Measurements from ENCODE around the gene DCLRE1C. TPM values are rescaled to one million over a fixed set of nuclear protein-coding genes. Genes with fewer than 3 reads are reported as not detected.
"Not testable (repeated sequence)": the region's sequence is repeated elsewhere in the genome, so short reads cannot be mapped to it uniquely, and the experiment has no call there.

The DCLRE1C gene
- total and polyA plus RNA-seq, 7 donors, result 2.1 to 4.6 (median 2.8) TPM

DNA sequence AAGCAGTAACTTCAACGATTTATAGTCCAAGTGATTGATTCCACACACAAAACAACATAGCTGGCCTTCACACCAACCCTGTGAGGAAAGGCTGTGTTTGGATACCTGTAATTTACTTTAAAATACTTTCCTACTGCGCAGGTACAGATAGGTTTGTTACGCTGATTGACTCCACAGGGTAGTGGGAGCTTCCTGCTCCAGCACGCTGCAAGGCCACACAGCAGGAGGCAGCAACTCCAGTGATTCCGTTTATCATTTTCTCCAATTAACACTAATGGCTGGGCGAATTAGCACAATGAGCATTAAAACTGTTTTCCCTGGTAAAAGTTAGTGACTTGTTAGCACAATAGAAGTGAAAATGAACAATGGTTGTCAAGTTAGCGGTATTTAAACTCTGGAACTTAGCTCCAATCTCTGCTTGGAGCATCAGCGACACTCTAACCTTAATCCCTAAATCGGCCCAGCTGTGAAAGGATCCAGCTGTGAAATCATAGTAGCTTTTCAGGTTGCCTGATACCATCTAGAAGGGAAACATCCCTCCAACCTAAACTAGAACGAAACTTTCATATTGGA, 959 bp downstream of the DCLRE1C start:
- no peak for ATAC-seq
- peak overlapping the region; percentile 85 for H3K4me3 ChIP-seq
- H3K27ac ChIP-seq, result peak overlapping the region; percentile 89
- H3K9me3 ChIP-seq, result no peaks in the 10 kb centered on the region
- 26 to 30% (median 29%) methylated on average over 10 of the region's 10 CpGs for WGBS, 3 donors
- DNase-seq, result no peak
- intact Hi-C loops (cut with DNase I), result loop anchor here (5.0 kb wide), 2 partner anchors 71 to 76 kb away; partner anchors contain the start of gene SUV39H2 (in 1 of the 2)
- H3K27me3 ChIP-seq (ENCODE audit: insufficient read depth in 3 of 3, low read length in 2 of 3), result no peaks in the 10 kb centered on the region
- peaks cover 0 to 10% of the 10 kb centered on the region in 2 donors for H3K36me3 ChIP-seq (ENCODE audit: insufficient read depth in 1 of 2, low read depth in 1 of 2)
- TF ChIP-seq, protein P1, sequence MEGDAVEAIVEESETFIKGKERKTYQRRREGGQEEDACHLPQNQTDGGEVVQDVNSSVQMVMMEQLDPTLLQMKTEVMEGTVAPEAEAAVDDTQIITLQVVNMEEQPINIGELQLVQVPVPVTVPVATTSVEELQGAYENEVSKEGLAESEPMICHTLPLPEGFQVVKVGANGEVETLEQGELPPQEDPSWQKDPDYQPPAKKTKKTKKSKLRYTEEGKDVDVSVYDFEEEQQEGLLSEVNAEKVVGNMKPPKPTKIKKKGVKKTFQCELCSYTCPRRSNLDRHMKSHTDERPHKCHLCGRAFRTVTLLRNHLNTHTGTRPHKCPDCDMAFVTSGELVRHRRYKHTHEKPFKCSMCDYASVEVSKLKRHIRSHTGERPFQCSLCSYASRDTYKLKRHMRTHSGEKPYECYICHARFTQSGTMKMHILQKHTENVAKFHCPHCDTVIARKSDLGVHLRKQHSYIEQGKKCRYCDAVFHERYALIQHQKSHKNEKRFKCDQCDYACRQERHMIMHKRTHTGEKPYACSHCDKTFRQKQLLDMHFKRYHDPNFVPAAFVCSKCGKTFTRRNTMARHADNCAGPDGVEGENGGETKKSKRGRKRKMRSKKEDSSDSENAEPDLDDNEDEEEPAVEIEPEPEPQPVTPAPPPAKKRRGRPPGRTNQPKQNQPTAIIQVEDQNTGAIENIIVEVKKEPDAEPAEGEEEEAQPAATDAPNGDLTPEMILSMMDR (IDR thresholded peaks at IDR 0.05), result no peak
- H3K4me1 ChIP-seq, result peaks cover 8% of the 10 kb centered on the region

DNA sequence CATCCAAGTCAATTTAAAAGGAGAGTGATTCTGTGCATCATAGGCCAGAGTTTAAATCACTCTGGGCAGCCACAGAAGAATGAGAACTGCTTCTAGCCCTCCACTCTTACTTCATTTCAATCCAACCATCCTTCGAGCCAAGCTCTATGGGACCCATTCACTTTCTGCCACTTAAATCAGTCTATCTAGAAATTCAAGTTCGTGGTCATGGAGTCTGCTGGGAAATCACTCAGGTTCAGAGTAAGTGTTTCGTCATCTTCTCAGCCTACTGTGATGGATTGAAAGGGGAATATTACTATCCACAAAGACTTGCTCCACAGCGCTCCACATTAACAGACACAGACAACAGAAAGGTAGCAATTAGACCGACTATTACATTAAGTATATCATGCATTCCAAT, 4.6 kb downstream of the DCLRE1C start:
- TF ChIP-seq, protein P1 (IDR thresholded peaks at IDR 0.05), result no peak
- peaks cover 8% of the 10 kb centered on the region for H3K4me1 ChIP-seq
- peaks cover 0 to 42% of the 10 kb centered on the region in 2 donors for H3K36me3 ChIP-seq (ENCODE audit: insufficient read depth in 1 of 2, low read depth in 1 of 2)
- no peak overlapping the region for H3K27ac ChIP-seq
- DNase-seq (no peak), ATAC-seq (no peak)
- intact Hi-C loops (cut with DNase I), result no loop called here
- H3K27me3 ChIP-seq (ENCODE audit: insufficient read depth in 3 of 3, low read length in 2 of 3), result no peaks in the 10 kb centered on the region
- H3K4me3 ChIP-seq, result no peak overlapping the region
- 90 to 93% (median 93%) methylated on average over 5 of the region's 5 CpGs for WGBS, 3 donors
- no peaks in the 10 kb centered on the region for H3K9me3 ChIP-seq

DNA sequence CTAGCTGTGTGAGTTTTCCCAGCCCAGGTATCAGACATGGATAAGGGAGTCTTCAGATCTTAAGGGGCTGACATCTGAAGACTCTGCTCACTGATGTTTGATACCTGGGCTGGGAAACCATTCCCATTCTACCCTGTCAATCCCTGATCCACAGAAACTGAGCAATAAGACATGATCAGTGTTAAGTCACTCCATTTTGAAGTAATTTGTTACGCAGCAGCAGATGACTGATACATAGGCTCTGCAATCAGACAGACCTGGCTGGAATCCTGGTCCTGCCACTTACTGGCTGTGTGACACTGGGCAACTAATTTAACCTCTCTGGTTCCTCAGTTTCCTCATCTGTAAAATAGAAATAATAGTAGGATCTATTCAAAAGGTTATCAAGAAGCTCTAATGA, 6.6 kb downstream of the DCLRE1C start:
- Histone ChIP-seq H3K9me3 (no peaks in the 10 kb centered on the region), H3K4me3 (no peak overlapping the region), H3K36me3 (ENCODE audit: insufficient read depth in 1 of 2, low read depth in 1 of 2) (peaks cover 0 to 59% of the 10 kb centered on the region in 2 donors), H3K27ac (no peak overlapping the region), H3K4me1 (no peaks in the 10 kb centered on the region), H3K27me3 (ENCODE audit: insufficient read depth in 3 of 3, low read length in 2 of 3) (no peaks in the 10 kb centered on the region)
- intact Hi-C loops (cut with DNase I), result no loop called here
- ATAC-seq, result no peak
- TF ChIP-seq, protein P1 (IDR thresholded peaks at IDR 0.05), result no peak
- no peak for DNase-seq
- WGBS, 3 donors, result 96 to 100% (median 98%) methylated on average over 1 of the region's 1 CpG

DNA sequence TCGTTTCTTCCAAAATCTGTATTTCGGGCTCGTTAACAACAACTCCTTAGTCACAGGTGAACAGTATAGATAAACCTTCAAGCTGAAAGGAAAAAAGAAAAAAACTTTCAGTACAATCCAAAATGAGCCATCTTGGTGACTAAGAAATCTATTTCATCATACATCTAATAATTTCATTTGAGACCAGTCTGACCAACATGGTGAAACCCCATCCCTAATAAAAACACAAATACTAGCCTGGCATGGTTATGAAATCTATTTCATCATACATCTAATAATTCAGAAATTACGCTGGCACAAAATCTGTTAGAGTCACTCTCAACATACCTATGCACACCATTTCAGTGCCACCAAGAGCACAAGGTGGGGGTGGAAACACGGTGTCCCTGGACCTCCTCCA, 8.8 kb downstream of the DCLRE1C start:
- intact Hi-C loops (cut with DNase I), result no loop called here
- Histone ChIP-seq H3K36me3 (ENCODE audit: insufficient read depth in 1 of 2, low read depth in 1 of 2) (peaks cover 0 to 71% of the 10 kb centered on the region in 2 donors), H3K9me3 (no peaks in the 10 kb centered on the region), H3K27me3 (ENCODE audit: insufficient read depth in 3 of 3, low read length in 2 of 3) (no peaks in the 10 kb centered on the region), H3K4me3 (no peak overlapping the region), H3K27ac (no peak overlapping the region), H3K4me1 (no peaks in the 10 kb centered on the region)
- no peak for ATAC-seq
- 92 to 96% (median 92%) methylated on average over 5 of the region's 5 CpGs for WGBS, 3 donors
- DNase-seq, result no peak
- TF ChIP-seq, protein P1 (IDR thresholded peaks at IDR 0.05), result no peak

DNA sequence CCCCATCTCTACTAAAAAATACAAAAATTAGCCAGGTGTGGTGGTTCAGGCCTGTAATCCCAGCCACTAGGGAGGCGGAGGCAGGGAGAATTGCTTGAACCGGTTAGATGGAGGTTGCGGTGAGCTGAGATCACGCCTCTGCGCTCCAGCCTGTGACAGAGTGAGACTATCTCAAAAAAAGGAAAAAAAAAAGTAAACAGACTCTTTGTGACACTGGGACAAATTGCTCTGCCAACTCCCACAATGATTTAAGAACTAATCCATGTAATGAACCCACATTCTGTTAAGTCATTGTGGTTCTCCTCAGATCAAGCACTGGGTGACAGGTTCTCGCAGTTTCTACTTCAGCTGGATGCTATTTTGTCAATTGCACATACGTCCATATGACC, 11.0 kb downstream of the DCLRE1C start:
- H3K9me3 ChIP-seq; intact Hi-C loops (cut with DNase I); DNase-seq; H3K27me3 ChIP-seq (ENCODE audit: insufficient read depth in 3 of 3, low read length in 2 of 3); H3K4me1 ChIP-seq; H3K27ac ChIP-seq; ATAC-seq; H3K4me3 ChIP-seq: not testable (repeated sequence)
- H3K36me3 ChIP-seq (ENCODE audit: insufficient read depth in 1 of 2, low read depth in 1 of 2), result peaks cover 0 to 68% of the 10 kb centered on the region in 2 donors
- WGBS, 3 donors, result 97% methylated on average over 7 of the region's 7 CpGs

DNA sequence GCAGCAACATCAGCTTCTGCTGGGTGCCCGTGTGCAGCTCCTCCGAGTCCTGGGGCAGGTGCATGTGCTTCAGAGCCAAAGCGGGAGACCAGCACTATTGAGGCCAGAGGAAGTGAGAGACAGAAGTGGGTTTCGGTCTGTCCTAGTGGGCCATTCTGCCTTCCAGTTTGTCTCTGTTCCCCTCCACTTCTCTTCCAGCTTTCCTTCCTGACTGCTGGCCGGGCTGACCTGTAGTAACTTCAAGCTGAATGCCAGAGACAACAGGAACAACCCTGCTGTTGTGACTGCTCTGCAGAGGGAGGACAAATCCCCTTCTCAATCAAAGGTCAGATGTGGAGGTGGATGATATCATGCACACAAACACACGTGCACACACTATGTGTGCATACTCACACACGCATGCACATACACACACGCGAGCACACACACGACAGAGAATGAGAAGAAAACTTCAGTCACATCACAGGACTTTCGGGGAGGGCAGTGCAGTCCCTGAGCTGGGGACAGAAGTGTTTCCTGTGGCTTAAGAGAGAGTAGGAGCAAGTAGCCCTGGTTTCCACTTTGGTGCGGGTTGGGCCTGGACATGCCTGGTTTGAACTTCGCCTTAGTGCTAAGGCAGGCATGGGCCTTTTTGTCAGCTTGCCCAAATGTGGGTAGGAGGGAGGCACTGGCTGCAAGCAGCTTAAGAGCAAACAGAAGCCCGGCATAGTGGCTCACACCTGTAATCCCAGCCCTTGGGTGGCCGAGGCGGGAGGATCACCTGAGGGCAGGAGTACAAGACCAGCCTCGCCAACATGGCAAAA, 11.5 kb downstream of the DCLRE1C start:
- intact Hi-C loops (cut with DNase I); H3K27ac ChIP-seq; H3K9me3 ChIP-seq; DNase-seq; ATAC-seq; H3K4me1 ChIP-seq; H3K27me3 ChIP-seq (ENCODE audit: insufficient read depth in 3 of 3, low read length in 2 of 3); H3K4me3 ChIP-seq: not testable (repeated sequence)
- 91 to 94% (median 92%) methylated on average over 17 of the region's 17 CpGs for WGBS, 3 donors
- peaks cover 0 to 64% of the 10 kb centered on the region in 2 donors for H3K36me3 ChIP-seq (ENCODE audit: insufficient read depth in 1 of 2, low read depth in 1 of 2)

DNA sequence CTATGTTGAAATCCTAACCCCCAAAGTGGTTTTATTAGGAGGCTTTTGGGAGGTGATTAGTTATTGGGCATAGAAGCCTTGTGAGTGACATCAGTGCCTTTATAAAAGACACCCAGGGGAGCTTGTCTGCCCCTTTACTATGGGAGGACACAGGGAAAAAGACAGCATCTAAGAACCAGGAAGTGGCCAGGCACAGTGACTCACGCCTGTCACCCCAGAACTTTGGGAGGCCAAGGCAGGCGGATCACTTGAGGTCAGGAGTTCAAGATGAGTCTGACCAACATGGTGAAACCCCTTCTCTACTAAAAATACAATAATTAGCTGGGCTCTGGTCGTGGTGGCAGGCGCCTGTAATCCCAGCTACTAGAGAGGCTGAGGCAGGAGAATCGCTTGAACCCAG, 14.9 kb downstream of the DCLRE1C start:
- H3K27ac ChIP-seq; ATAC-seq; H3K4me3 ChIP-seq; H3K9me3 ChIP-seq; DNase-seq; H3K27me3 ChIP-seq (ENCODE audit: insufficient read depth in 3 of 3, low read length in 2 of 3); intact Hi-C loops (cut with DNase I); H3K4me1 ChIP-seq: not testable (repeated sequence)
- WGBS, 3 donors, result 81 to 85% (median 84%) methylated on average over 2 to 4 of the region's 5 CpGs
- peaks cover 0 to 58% of the 10 kb centered on the region in 2 donors for H3K36me3 ChIP-seq (ENCODE audit: insufficient read depth in 1 of 2, low read depth in 1 of 2)
